ENCODE results near the gene TMEM131L.

DNA sequence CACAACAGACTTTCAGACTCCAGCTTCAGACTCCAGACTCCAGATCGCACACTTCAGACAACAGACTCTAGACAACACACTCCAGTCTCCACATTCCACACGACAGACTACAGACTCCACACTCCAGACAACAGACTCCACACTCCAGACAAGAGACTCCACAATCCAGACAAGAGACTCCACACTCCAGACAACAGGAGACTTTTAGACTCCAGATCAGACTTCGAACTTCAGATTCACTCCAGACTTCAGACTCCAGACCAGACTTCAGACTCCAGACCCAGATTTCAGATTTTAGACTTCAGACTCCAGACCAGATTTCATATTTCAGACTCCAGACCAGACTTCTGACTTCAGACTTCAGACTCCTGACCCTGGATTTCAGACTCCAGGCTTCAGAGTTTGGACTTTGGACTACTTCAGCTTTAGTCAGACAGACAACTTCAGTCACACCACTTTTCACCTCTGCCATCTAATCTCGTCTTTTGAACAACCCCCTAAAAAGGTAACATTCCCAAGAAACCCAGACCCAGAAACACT, 188.9 kb downstream of the TMEM131L start:
- no peak for TF ChIP-seq POLR2A (IDR thresholded peaks at IDR 0.05; ENCODE audit: low read depth, low read length)
- no peak for TF ChIP-seq TAF1 (IDR thresholded peaks at IDR 0.05; ENCODE audit: borderline replicate concordance, low read depth, low read length)
- TF ChIP-seq POLR2AphosphoS5 (IDR thresholded peaks at IDR 0.05; ENCODE audit: low read depth, low read length): no peak

Data from GM12892 (cell line).